ENCODE data around the gene SMIM45.

The SMIM45 gene

GRCh38 chr22:41928593-41929417 lies 23.1 kb upstream of the SMIM45 start:
- Histone ChIP-seq H3K36me3 (no peaks in the 10 kb centered on the region), H3K27ac (peak overlapping the region in 1 of 4 donors; percentile 7), H3K4me3 (no peak overlapping the region), H3K4me1 (peaks cover 0 to 16% (median 3%) of the 10 kb centered on the region in 4 donors), H3K9me3 (no peaks in the 10 kb centered on the region), H3K27me3 (peaks cover 0 to 21% of the 10 kb centered on the region in 2 donors)
- 60 to 75% methylated on average over 14 of the region's 14 CpGs for WGBS, 2 donors
- TF ChIP-seq POLR2A (IDR thresholded peaks at IDR 0.05) (no peak), EP300 (IDR thresholded peaks at IDR 0.05) (no peak), CTCF (IDR thresholded peaks at IDR 0.05) (no peak)
- no peak for DNase-seq (ENCODE audit: low spot score in 2 of 2)

- 73 to 77% methylated on average over 6 to 8 of the region's 8 CpGs for WGBS, 2 donors
- H3K9me3 ChIP-seq, result no peaks in the 10 kb centered on the region
- H3K4me1 ChIP-seq, result peaks cover 0 to 16% (median 3%) of the 10 kb centered on the region in 4 donors
- no peak for DNase-seq (ENCODE audit: low spot score in 2 of 2)
- no peaks in the 10 kb centered on the region for H3K36me3 ChIP-seq
- TF ChIP-seq EP300 (IDR thresholded peaks at IDR 0.05) (no peak), POLR2A (IDR thresholded peaks at IDR 0.05) (no peak), CTCF (IDR thresholded peaks at IDR 0.05) (no peak)
- H3K27me3 ChIP-seq, result peaks cover 0 to 21% of the 10 kb centered on the region in 2 donors
- no peak overlapping the region for H3K4me3 ChIP-seq
- no peak overlapping the region for H3K27ac ChIP-seq
Observed at GRCh38 chr22:41929418-41929810, 22.5 kb upstream of the SMIM45 start.

- 76 to 79% methylated on average over 10 of the region's 10 CpGs for WGBS, 2 donors
- TF ChIP-seq CTCF (IDR thresholded peaks at IDR 0.05), result no peak
- TF ChIP-seq POLR2A (IDR thresholded peaks at IDR 0.05), result no peak
- no peak for TF ChIP-seq EP300 (IDR thresholded peaks at IDR 0.05)
- H3K27ac ChIP-seq, result no peak overlapping the region
- H3K36me3 ChIP-seq, result no peaks in the 10 kb centered on the region
- no peaks in the 10 kb centered on the region for H3K9me3 ChIP-seq
- no peak for DNase-seq (ENCODE audit: low spot score in 2 of 2)
- H3K27me3 ChIP-seq, result peaks cover 0 to 7% of the 10 kb centered on the region in 2 donors
- H3K4me3 ChIP-seq, result no peak overlapping the region
- H3K4me1 ChIP-seq, result peaks cover 0 to 2% (median under 1%) of the 10 kb centered on the region in 4 donors
Observed at GRCh38 chr22:41931701-41932269, 20.2 kb upstream of the SMIM45 start.

GRCh38 chr22:41932353-41932752 lies 19.6 kb upstream of the SMIM45 start:
- no peak overlapping the region for H3K27ac ChIP-seq
- H3K27me3 ChIP-seq, result peaks cover 0 to 2% of the 10 kb centered on the region in 2 donors
- no peak for TF ChIP-seq POLR2A (IDR thresholded peaks at IDR 0.05)
- no peak for TF ChIP-seq CTCF (IDR thresholded peaks at IDR 0.05)
- no peak for TF ChIP-seq EP300 (IDR thresholded peaks at IDR 0.05)
- 92 to 93% methylated on average over 9 to 12 of the region's 12 CpGs for WGBS, 2 donors
- no peak for DNase-seq (ENCODE audit: low spot score in 2 of 2)
- no peaks in the 10 kb centered on the region for H3K4me1 ChIP-seq
- H3K9me3 ChIP-seq, result no peaks in the 10 kb centered on the region
- H3K36me3 ChIP-seq, result no peaks in the 10 kb centered on the region
- no peak overlapping the region for H3K4me3 ChIP-seq
